GM12874 (cell line): ENCODE data around the gene GRIK1.

Source experiments
- TF ChIP-seq, protein P1 (sequence below): IDR thresholded peaks from 2 replicates; pipeline ENCODE4 v1.5.1; 2011; ENCODE audit warnings: low read depth, mild to moderate bottlenecking, control low read depth, low read length, moderate library complexity; ENCODE audit not compliant: insufficient read depth

GRIK1 gene

GRCh38 chr21:29664615-29665014 is 275.2 kb downstream of the GRIK1 start:
- TF ChIP-seq, protein P1, sequence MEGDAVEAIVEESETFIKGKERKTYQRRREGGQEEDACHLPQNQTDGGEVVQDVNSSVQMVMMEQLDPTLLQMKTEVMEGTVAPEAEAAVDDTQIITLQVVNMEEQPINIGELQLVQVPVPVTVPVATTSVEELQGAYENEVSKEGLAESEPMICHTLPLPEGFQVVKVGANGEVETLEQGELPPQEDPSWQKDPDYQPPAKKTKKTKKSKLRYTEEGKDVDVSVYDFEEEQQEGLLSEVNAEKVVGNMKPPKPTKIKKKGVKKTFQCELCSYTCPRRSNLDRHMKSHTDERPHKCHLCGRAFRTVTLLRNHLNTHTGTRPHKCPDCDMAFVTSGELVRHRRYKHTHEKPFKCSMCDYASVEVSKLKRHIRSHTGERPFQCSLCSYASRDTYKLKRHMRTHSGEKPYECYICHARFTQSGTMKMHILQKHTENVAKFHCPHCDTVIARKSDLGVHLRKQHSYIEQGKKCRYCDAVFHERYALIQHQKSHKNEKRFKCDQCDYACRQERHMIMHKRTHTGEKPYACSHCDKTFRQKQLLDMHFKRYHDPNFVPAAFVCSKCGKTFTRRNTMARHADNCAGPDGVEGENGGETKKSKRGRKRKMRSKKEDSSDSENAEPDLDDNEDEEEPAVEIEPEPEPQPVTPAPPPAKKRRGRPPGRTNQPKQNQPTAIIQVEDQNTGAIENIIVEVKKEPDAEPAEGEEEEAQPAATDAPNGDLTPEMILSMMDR = no peak

DNA sequence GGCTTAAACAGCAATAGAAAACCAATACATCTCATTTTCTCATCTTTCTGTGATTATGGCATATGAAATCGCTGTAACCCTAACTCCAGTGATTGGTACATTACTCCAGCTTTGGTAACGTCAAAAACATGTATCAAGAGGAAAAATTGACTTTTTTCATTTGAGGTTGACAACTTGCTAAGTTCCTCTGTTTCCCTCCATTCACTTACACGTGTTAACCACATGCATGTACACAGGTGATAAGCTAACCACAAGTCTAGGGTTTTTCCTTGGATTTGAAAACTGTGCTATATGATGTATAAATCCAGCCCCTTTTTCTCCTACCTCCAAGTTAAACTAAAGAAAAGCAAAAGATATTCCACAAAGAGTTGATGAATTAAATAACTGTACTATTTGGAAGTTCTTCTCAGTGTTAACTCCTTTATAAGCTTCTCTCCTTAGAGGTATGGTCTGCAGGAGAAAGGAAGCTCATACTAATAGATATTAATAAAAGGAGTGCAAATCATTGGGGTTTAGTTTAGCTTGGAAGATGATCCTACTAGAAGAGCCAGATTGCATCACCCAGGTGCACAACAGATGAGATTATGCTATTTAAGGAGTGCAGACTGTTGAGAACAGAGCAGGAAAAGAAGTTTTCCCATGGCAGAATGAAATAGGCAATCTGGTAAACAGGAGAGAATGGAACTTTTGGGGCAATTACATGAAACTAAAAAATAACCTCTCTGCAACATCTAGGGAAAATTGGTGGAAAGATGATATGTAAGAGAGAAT is 277.9 kb downstream of the GRIK1 start:
- TF ChIP-seq, protein P1 = no peak

- TF ChIP-seq, protein P1 = no peak
Observed at GRCh38 chr21:29660047-29660720, 279.6 kb downstream of the GRIK1 start.

DNA sequence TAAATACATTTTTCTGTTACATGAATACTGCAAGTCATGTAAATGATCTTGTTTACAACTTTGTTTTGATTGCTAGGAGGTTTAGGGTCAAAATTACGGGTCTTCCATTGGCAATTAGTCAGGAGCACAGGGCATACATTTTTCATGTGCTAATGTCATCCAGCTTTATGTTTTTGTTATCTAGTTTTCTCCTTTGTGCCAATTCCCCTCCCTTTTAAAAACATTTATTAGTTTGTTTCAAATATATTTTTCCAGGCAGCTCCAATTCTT is 280.9 kb downstream of the GRIK1 start:
- TF ChIP-seq, protein P1 = no peak

DNA sequence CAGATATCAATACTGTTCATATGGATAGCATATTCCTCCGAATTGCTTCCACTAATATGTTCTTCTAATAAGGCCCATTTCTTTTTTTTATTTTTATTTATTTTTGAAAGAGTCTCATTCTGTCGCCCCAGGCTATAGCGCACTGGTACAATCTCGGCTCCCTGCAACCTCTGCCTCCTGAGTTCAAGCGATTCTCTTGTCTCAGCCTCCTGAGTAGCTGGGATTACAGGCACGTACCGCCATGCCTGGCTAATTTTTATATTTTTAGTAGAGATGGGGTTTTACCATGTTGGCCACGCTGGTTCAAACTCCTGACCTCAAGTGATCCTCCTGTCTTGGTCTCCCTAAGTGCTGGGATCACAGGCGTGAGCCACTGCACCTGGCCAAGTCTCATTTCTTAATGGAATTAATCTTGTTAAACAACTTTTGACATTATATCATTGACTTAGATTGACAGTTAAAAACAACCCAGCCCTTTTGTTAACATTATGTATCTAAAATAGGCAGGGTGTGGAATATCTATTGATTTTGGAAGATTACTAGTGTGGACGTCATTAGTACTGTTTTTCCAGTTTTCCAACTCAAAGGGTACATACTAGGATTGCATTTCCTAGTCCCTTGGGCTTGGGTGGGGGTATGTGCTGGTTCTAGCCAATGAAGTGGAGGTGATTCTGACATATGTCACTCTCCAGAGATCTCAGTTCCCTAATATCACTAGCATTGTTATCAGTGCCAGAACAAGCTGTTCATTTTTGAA is 281.4 kb downstream of the GRIK1 start:
- TF ChIP-seq, protein P1 = no peak

- TF ChIP-seq, protein P1 = no peak
Observed at GRCh38 chr21:29657240-29657989, 282.4 kb downstream of the GRIK1 start.
